Measurements from ENCODE around the gene NBPF3. TPM values are rescaled to one million over a fixed set of nuclear protein-coding genes. Genes with fewer than 3 reads are reported as not detected.
"Not testable (repeated sequence)": the region's sequence is repeated elsewhere in the genome, so short reads cannot be mapped to it uniquely, and the experiment has no call there.

NBPF3 gene
- total RNA-seq, 6 experiments from 2014 or later, result 1.2 to 5.3 (median 2.3) TPM

GRCh38 chr1:21397813-21398188 lies 42.1 kb upstream of the NBPF3 start:
- Histone ChIP-seq H3K27ac (no peak overlapping the region), H3K4me1 (no peaks in the 10 kb centered on the region), H3K27me3 (no peaks in the 10 kb centered on the region), H3K36me3 (no peaks in the 10 kb centered on the region), H3K4me3 (no peak overlapping the region), H3K9me3 (no peaks in the 10 kb centered on the region)
- peak in 1 of 3 donors; percentile 21 for DNase-seq
- 42% methylated on average over 14 of the region's 15 CpGs for whole genome bisulfite sequencing (ENCODE audit: insufficient coverage, low coverage, low lambda C conversion rate, missing lambda C conversion rate)
- intact Hi-C loops (cut with DNase I), result no loop called here
- no peak for ATAC-seq
- TF ChIP-seq, protein P1, sequence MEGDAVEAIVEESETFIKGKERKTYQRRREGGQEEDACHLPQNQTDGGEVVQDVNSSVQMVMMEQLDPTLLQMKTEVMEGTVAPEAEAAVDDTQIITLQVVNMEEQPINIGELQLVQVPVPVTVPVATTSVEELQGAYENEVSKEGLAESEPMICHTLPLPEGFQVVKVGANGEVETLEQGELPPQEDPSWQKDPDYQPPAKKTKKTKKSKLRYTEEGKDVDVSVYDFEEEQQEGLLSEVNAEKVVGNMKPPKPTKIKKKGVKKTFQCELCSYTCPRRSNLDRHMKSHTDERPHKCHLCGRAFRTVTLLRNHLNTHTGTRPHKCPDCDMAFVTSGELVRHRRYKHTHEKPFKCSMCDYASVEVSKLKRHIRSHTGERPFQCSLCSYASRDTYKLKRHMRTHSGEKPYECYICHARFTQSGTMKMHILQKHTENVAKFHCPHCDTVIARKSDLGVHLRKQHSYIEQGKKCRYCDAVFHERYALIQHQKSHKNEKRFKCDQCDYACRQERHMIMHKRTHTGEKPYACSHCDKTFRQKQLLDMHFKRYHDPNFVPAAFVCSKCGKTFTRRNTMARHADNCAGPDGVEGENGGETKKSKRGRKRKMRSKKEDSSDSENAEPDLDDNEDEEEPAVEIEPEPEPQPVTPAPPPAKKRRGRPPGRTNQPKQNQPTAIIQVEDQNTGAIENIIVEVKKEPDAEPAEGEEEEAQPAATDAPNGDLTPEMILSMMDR (IDR thresholded peaks at IDR 0.05), result no peak
- no peak for TF ChIP-seq POLR2A (IDR thresholded peaks at IDR 0.05)

DNA sequence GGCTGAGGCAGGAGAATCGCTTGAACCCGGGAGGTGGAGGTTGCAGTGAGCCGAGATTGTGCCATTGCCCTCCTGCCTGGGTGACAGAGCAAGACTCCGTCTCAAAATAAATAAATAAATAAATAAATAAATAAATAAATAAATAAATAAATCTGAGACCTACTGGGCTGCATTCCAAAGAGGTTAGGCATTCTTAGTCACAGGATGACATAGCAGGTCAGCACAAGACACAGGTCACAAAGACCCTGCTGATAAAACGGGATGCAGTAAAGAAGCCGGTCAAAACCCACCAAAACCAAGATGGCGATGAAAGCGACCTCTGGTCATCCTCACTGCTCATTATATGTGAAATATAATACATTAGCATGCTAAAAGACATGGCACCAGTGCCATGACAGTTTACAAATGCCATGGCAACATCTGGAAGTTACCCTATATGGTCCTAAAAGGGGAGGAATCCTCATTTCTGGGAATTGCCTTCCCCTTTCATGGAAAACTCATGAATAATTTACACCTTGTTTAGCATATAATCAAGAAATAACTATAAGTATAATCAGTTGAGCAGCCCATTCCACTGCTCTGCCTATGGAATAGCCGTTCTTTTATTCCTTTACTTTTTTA lies 38.1 kb upstream of the NBPF3 start:
- intact Hi-C loops (cut with DNase I); H3K9me3 ChIP-seq; H3K4me1 ChIP-seq; ATAC-seq; H3K27me3 ChIP-seq; H3K36me3 ChIP-seq; H3K27ac ChIP-seq; DNase-seq; H3K4me3 ChIP-seq: not testable (repeated sequence)
- 86% methylated on average over 6 of the region's 9 CpGs for WGBS (ENCODE audit: insufficient coverage, low coverage, low lambda C conversion rate, missing lambda C conversion rate)

DNA sequence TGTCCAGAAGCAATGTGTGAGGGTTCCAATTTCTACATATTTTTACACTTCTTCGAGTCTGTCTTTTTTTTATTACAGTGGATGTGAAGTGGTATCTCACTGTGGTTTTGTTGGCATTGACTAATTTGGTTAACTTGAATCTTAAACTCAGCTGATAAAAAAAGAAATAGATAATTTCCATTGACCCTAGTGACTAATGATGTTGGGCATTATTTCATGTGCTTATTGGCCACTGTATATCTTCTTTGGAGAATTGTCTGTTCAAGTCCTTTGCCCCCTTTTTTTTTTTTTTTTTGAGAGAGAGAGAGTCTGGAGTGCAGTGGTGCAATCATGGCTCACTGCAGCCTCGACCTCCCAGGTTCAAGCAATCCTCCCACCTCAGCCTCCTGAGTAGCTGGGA lies 33.3 kb upstream of the NBPF3 start:
- H3K4me1 ChIP-seq, result no peaks in the 10 kb centered on the region
- H3K27me3 ChIP-seq, result no peaks in the 10 kb centered on the region
- ATAC-seq (no peak), DNase-seq (no peak)
- H3K9me3 ChIP-seq, result no peaks in the 10 kb centered on the region
- WGBS (ENCODE audit: insufficient coverage, low coverage, low lambda C conversion rate, missing lambda C conversion rate), result 21% methylated on average over 2 of the region's 2 CpGs
- TF ChIP-seq POLR2A (IDR thresholded peaks at IDR 0.05), result no peak
- TF ChIP-seq, protein P1 (IDR thresholded peaks at IDR 0.05), result no peak
- intact Hi-C loops (cut with DNase I), result no loop called here
- no peaks in the 10 kb centered on the region for H3K36me3 ChIP-seq
- no peak overlapping the region for H3K27ac ChIP-seq
- H3K4me3 ChIP-seq, result no peak overlapping the region

GRCh38 chr1:21409897-21410296 lies 30.0 kb upstream of the NBPF3 start:
- H3K9me3 ChIP-seq; H3K27me3 ChIP-seq; intact Hi-C loops (cut with DNase I); ATAC-seq; H3K27ac ChIP-seq; H3K4me3 ChIP-seq; H3K36me3 ChIP-seq; DNase-seq; H3K4me1 ChIP-seq: not testable (repeated sequence)
- 63% methylated on average over 3 of the region's 3 CpGs for WGBS (ENCODE audit: insufficient coverage, low coverage, low lambda C conversion rate, missing lambda C conversion rate)

DNA sequence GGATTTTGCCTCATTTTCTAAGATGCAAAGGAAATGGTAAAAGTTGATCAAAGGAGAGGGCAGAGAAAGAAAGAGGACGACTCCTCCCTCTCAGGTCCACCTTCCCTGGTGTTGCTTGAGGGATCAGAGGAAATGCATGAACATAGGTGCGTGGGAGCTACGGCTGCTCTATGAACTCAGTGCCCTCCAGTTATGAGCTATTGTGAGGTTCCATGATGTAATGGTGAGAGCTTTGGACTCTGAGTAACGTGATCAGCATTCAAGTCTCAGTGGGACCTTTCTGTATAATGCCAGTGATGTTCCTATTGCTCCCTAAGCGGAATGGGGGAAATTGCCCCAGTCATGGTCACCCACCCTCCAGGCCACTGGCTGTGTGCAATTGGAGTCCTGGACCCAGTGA lies 25.9 kb upstream of the NBPF3 start:
- Histone ChIP-seq H3K4me3 (no peak overlapping the region), H3K27ac (no peak overlapping the region), H3K9me3 (no peaks in the 10 kb centered on the region), H3K27me3 (no peaks in the 10 kb centered on the region), H3K36me3 (no peaks in the 10 kb centered on the region), H3K4me1 (no peaks in the 10 kb centered on the region)
- WGBS (ENCODE audit: insufficient coverage, low coverage, low lambda C conversion rate, missing lambda C conversion rate), result 88% methylated on average over 1 of the region's 5 CpGs
- intact Hi-C loops (cut with DNase I), result no loop called here
- TF ChIP-seq POLR2A (IDR thresholded peaks at IDR 0.05), result no peak
- TF ChIP-seq, protein P1 (IDR thresholded peaks at IDR 0.05), result no peak
- no peak for DNase-seq
- ATAC-seq, result no peak

DNA sequence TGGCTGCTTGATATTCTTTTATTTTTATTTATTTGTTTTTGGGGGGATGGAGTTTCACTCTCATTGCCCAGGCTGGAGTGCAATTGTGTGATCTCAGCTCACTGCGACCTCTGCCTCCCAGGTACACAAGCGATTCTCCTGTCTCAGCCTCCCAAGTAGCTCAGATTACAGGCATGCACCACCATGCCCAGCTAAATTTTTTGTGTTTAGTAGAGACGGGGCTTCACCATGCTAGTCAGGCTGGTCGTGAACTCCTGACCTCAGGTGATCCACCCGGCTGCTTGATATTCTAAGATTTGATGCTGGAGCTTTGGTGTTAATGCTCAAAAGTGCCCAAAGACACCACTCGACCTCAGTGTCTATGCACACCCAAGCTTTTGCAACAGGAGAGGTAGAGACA lies 19.6 kb upstream of the NBPF3 start:
- intact Hi-C loops (cut with DNase I); DNase-seq: not testable (repeated sequence)
- WGBS (ENCODE audit: insufficient coverage, low coverage, low lambda C conversion rate, missing lambda C conversion rate), result 69% methylated on average over 6 of the region's 6 CpGs

GRCh38 chr1:21421307-21421706 lies 18.6 kb upstream of the NBPF3 start:
- intact Hi-C loops (cut with DNase I); H3K27ac ChIP-seq; DNase-seq; ATAC-seq; H3K9me3 ChIP-seq; H3K36me3 ChIP-seq; H3K4me1 ChIP-seq; H3K27me3 ChIP-seq; H3K4me3 ChIP-seq: not testable (repeated sequence)
- WGBS (ENCODE audit: insufficient coverage, low coverage, low lambda C conversion rate, missing lambda C conversion rate), result 42% methylated on average over 6 of the region's 8 CpGs

More for the DNA sequence above, 19.6 kb upstream of the NBPF3 start:
- H3K27ac ChIP-seq, H3K4me1 ChIP-seq, ATAC-seq, H3K9me3 ChIP-seq, H3K27me3 ChIP-seq, H3K36me3 ChIP-seq, H3K4me3 ChIP-seq: not testable (repeated sequence)

- H3K9me3 ChIP-seq; H3K27me3 ChIP-seq; H3K36me3 ChIP-seq; H3K4me3 ChIP-seq; DNase-seq; H3K4me1 ChIP-seq; H3K27ac ChIP-seq; intact Hi-C loops (cut with DNase I): not testable (repeated sequence)
- WGBS (ENCODE audit: insufficient coverage, low coverage, low lambda C conversion rate, missing lambda C conversion rate), result 0% methylated on average over 8 of the region's 74 CpGs
- ATAC-seq, result peak in 3 of 4 donors; percentile 11 to 34 (median 30)
These were observed 12.0 kb upstream of the NBPF3 start for GRCh38 chr1:21427798-21428480.
